HEK293 (cell line): Measurements from ENCODE around the gene RAPGEFL1.

Experiments used
- YY1 ChIP-seq: fragments of 450-650 bp; formaldehyde crosslinking; IDR thresholded peaks from 2 replicates; pipeline ENCODE4 v1.5.1; 2018; ENCODE audit warnings: missing biosample characterization, missing genetic modification characterization
- TF ChIP-seq, protein P1 (sequence below): fragments of 450-650 bp; formaldehyde crosslinking; IDR thresholded peaks from 2 replicates; pipeline ENCODE4 v1.5.1; 2016; ENCODE audit warnings: missing biosample characterization, missing genetic modification characterization

DNA sequence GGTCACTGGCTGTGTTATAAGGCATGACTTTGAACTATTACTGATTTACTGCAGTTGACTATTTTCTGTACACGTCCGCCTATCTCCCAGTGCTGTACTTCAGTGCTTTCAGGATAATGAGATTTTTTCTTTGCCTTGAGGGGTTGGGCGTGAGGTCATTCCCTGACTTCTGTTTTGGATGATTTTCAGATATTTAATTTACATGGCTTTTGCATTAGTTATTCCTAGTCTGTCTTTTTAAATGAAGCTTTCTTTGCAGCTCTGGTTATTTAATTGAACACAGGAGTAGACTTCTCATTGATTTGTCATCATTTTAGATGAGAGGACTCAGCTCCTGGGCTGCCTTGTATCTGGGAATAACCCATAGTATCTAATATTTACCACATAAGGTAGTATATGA is 65.5 kb downstream of the RAPGEFL1 start:
- TF ChIP-seq YY1 (tag by site-specific recombination): no peak
- TF ChIP-seq, protein P1, sequence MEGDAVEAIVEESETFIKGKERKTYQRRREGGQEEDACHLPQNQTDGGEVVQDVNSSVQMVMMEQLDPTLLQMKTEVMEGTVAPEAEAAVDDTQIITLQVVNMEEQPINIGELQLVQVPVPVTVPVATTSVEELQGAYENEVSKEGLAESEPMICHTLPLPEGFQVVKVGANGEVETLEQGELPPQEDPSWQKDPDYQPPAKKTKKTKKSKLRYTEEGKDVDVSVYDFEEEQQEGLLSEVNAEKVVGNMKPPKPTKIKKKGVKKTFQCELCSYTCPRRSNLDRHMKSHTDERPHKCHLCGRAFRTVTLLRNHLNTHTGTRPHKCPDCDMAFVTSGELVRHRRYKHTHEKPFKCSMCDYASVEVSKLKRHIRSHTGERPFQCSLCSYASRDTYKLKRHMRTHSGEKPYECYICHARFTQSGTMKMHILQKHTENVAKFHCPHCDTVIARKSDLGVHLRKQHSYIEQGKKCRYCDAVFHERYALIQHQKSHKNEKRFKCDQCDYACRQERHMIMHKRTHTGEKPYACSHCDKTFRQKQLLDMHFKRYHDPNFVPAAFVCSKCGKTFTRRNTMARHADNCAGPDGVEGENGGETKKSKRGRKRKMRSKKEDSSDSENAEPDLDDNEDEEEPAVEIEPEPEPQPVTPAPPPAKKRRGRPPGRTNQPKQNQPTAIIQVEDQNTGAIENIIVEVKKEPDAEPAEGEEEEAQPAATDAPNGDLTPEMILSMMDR: no peak
